ENCODE measurements around the gene TTC28. TPM values are rescaled to one million over a fixed set of nuclear protein-coding genes. Genes with fewer than 3 reads are reported as not detected.

TTC28 gene
- total RNA-seq, 1 experiment from 2014 or later: 0.12 TPM

- no peak for TF ChIP-seq CTCF (IDR thresholded peaks at IDR 0.05 in 2 of 3, conservative IDR thresholded peaks at IDR 0.05 in 1 of 3; ENCODE audit: borderline replicate concordance in 1 of 3, insufficient read depth in 1 of 3, low read depth in 2 of 3, low read length in 2 of 3)
- TF ChIP-seq TCF7L2 (IDR thresholded peaks at IDR 0.05; ENCODE audit: borderline replicate concordance, extremely low read depth, insufficient read depth, insufficient read length): no peak
- no peak for TF ChIP-seq SIN3A (IDR thresholded peaks at IDR 0.05; ENCODE audit: low read depth)
- TF ChIP-seq, protein P1, sequence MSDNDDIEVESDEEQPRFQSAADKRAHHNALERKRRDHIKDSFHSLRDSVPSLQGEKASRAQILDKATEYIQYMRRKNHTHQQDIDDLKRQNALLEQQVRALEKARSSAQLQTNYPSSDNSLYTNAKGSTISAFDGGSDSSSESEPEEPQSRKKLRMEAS (IDR thresholded peaks at IDR 0.05): no peak
- no peak for TF ChIP-seq CBX3 (IDR thresholded peaks at IDR 0.05; ENCODE audit: low read depth)
- TF ChIP-seq YY1 (IDR thresholded peaks at IDR 0.05; ENCODE audit: extremely low read depth, insufficient replicate concordance, low read depth, low read length): no peak
Observed at GRCh38 chr22:27980424-27981148, 699.1 kb downstream of the TTC28 start (continued).

DNA sequence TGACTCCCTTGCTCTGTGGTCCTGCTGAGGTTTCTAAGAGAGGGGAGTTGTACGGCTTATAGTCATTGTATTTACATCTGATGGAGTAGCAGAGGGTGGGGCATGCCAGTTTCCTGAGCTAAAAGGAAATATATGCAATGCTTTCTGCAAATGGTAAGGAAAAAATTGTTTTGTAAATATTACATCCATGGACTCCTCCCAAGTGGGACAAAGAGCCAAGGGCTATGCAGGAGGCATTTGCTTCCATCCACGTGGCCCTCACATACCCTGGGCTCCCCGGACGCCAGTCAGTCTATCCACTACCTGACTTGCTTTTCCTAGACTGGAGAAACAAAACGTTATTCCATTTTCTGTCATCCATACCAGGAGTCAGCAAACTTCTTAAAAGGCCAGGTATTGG, 700.8 kb downstream of the TTC28 start:
- Histone ChIP-seq H3K27me3 (ENCODE audit: insufficient read depth, low read length) (no peaks in the 10 kb centered on the region), H3K4me2 (ENCODE audit: low read length) (no peak overlapping the region), H3K27ac (ENCODE audit: low read depth, low read length) (no peak overlapping the region), H4K20me1 (ENCODE audit: insufficient read depth) (no peaks in the 10 kb centered on the region), H3K4me1 (ENCODE audit: control insufficient read depth in 1 of 2, insufficient read depth in 2 of 2, low read length in 2 of 2) (peaks cover 0 to 10% of the 10 kb centered on the region in 2 experiments; a peak in 2 of 4 replicates), H3K36me3 (ENCODE audit: control insufficient read depth in 1 of 2, insufficient read depth in 2 of 2, low read length in 2 of 2) (no peaks in the 10 kb centered on the region), H3K4me3 (replicated peaks in 1 of 2; ENCODE audit: low read depth in 1 of 2, low read length in 2 of 2) (no peak overlapping the region), H3K79me2 (ENCODE audit: insufficient read depth, low read length) (no peaks in the 10 kb centered on the region), H2AFZ (ENCODE audit: low read depth, low read length, poor library complexity, severe bottlenecking) (no peak overlapping the region), H3K9me2 (ENCODE audit: insufficient read depth) (no peaks in the 10 kb centered on the region), H3K9ac (ENCODE audit: low read length) (no peak overlapping the region), H3K9me3 (ENCODE audit: control insufficient read depth in 1 of 2, insufficient read depth in 1 of 2, low read depth in 1 of 2, low read length in 2 of 2) (no peaks in the 10 kb centered on the region)
- intact Hi-C loops (cut with micrococcal nuclease): no loop called here
- CTCF ChIA-PET: no interaction called here
- POLR2A ChIA-PET: no interaction called here
- BruUV-seq (replicated peaks): no TSS peak
- RAD21 ChIA-PET (ENCODE audit: low non-redundant PET in 1 of 2, low total read pairs in 2 of 2, uncharacterized antibody in 2 of 2, unreplicated experiment in 2 of 2): no interaction called here
- ATAC-seq (no peak), DNase-seq (ENCODE audit: low read depth, low spot score) (no peak)
- TF ChIP-seq, protein P2, sequence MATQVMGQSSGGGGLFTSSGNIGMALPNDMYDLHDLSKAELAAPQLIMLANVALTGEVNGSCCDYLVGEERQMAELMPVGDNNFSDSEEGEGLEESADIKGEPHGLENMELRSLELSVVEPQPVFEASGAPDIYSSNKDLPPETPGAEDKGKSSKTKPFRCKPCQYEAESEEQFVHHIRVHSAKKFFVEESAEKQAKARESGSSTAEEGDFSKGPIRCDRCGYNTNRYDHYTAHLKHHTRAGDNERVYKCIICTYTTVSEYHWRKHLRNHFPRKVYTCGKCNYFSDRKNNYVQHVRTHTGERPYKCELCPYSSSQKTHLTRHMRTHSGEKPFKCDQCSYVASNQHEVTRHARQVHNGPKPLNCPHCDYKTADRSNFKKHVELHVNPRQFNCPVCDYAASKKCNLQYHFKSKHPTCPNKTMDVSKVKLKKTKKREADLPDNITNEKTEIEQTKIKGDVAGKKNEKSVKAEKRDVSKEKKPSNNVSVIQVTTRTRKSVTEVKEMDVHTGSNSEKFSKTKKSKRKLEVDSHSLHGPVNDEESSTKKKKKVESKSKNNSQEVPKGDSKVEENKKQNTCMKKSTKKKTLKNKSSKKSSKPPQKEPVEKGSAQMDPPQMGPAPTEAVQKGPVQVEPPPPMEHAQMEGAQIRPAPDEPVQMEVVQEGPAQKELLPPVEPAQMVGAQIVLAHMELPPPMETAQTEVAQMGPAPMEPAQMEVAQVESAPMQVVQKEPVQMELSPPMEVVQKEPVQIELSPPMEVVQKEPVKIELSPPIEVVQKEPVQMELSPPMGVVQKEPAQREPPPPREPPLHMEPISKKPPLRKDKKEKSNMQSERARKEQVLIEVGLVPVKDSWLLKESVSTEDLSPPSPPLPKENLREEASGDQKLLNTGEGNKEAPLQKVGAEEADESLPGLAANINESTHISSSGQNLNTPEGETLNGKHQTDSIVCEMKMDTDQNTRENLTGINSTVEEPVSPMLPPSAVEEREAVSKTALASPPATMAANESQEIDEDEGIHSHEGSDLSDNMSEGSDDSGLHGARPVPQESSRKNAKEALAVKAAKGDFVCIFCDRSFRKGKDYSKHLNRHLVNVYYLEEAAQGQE (IDR thresholded peaks at IDR 0.05; ENCODE audit: low read depth): no peak
- no peak for TF ChIP-seq EZH2phosphoT487 (IDR thresholded peaks at IDR 0.05; ENCODE audit: borderline replicate concordance)
- no peak for TF ChIP-seq SIN3A (IDR thresholded peaks at IDR 0.05; ENCODE audit: low read depth)
- no peak for TF ChIP-seq EZH2 (IDR thresholded peaks at IDR 0.05)
- no peak for TF ChIP-seq ELF1 (IDR thresholded peaks at IDR 0.05; ENCODE audit: borderline replicate concordance, low read depth)
- TF ChIP-seq POLR2AphosphoS5 (IDR thresholded peaks at IDR 0.05; ENCODE audit: low read depth, low read length): no peak
- TF ChIP-seq YY1 (IDR thresholded peaks at IDR 0.05; ENCODE audit: extremely low read depth, insufficient replicate concordance, low read depth, low read length): no peak
- TF ChIP-seq EGR1 (IDR thresholded peaks at IDR 0.05; ENCODE audit: low read depth): no peak
- TF ChIP-seq RAD21 (IDR thresholded peaks at IDR 0.05; ENCODE audit: low read depth): no peak
- no peak for TF ChIP-seq CTCF (IDR thresholded peaks at IDR 0.05 in 2 of 3, conservative IDR thresholded peaks at IDR 0.05 in 1 of 3; ENCODE audit: borderline replicate concordance in 1 of 3, insufficient read depth in 1 of 3, low read depth in 2 of 3, low read length in 2 of 3)
- no peak for TF ChIP-seq ZFX (IDR thresholded peaks at IDR 0.05)
- no peak for TF ChIP-seq POLR2A (IDR thresholded peaks at IDR 0.05; ENCODE audit: borderline replicate concordance, extremely low read depth, insufficient read depth, insufficient read length)
- TF ChIP-seq TCF7L2 (IDR thresholded peaks at IDR 0.05; ENCODE audit: borderline replicate concordance, extremely low read depth, insufficient read depth, insufficient read length): no peak
- no peak for TF ChIP-seq ZNF274 (IDR thresholded peaks at IDR 0.05; ENCODE audit: low read depth, low read length)
